Thymus (tissue), 11 donors: Measurements from ENCODE around the gene SLC17A9. TPM values are rescaled to one million over a fixed set of nuclear protein-coding genes. Genes with fewer than 3 reads are reported as not detected.

Source experiments
- DNase-seq, 9 donors: peaks; one replicate each; pipeline ENCODE4 v3.0.0-alpha.2; 2013; ENCODE audit warnings: low spot score in 9 of 9, low read depth in 6 of 9, missing footprints in 1 of 9
- H3K27ac ChIP-seq, 2 donors: one replicate each; pipeline ENCODE4 v1.5.1; 2013; ENCODE audit warnings: control low read depth in 1 of 2, low read depth in 1 of 2, low read length in 1 of 2, mild to moderate bottlenecking in 1 of 2, moderate library complexity in 1 of 2
- H3K27me3 ChIP-seq, 2 donors: one replicate each; pipeline ENCODE4 v1.5.1; 2013; ENCODE audit warnings: low read length in 1 of 2; ENCODE audit not compliant: control insufficient read depth in 2 of 2, insufficient read depth in 1 of 2
- H3K36me3 ChIP-seq, 2 donors: one replicate each; pipeline ENCODE4 v1.5.1; 2013; ENCODE audit warnings: low read length in 1 of 2, mild to moderate bottlenecking in 1 of 2, moderate library complexity in 1 of 2; ENCODE audit not compliant: control insufficient read depth in 2 of 2, insufficient read depth in 2 of 2
- H3K4me1 ChIP-seq, 2 donors: one replicate each; pipeline ENCODE4 v1.5.1; 2013; ENCODE audit warnings: low read length in 2 of 2; ENCODE audit not compliant: control insufficient read depth in 2 of 2, insufficient read depth in 2 of 2
- H3K4me3 ChIP-seq, 2 donors: one replicate each; pipeline ENCODE4 v1.5.1; 2013; ENCODE audit warnings: low read length in 2 of 2, control low read depth in 1 of 2, mild to moderate bottlenecking in 1 of 2
- H3K9me3 ChIP-seq, 2 donors: one replicate each; pipeline ENCODE4 v1.5.1; 2013; ENCODE audit warnings: low read length in 1 of 2, mild to moderate bottlenecking in 1 of 2; ENCODE audit not compliant: control insufficient read depth in 2 of 2, insufficient read depth in 1 of 2
- WGBS: extraction: QIAGEN DNeasy Blood & Tissue Kit; methylation state at CpG from one replicate; pipeline ENCODE4 v1.1.7; 2013; 5-methylcytosine and 5-hydroxymethylcytosine counted together
- polyA plus RNA-seq: library from polyadenylated mRNA; stranded (reverse); fragments of 200-250 nt; gene quantifications from one replicate; pipeline ENCODE4 v1.2.3, GENCODE V29; 2013
- total RNA-seq: library from RNA; stranded (reverse); fragments of 120-200 nt; gene quantifications from one replicate; pipeline ENCODE4 v1.2.4, GENCODE V29; 2013
- donor health status: healthy.

The SLC17A9 gene
- total and polyA plus RNA-seq, 2 donors: 1.2 to 10.0 TPM

DNA sequence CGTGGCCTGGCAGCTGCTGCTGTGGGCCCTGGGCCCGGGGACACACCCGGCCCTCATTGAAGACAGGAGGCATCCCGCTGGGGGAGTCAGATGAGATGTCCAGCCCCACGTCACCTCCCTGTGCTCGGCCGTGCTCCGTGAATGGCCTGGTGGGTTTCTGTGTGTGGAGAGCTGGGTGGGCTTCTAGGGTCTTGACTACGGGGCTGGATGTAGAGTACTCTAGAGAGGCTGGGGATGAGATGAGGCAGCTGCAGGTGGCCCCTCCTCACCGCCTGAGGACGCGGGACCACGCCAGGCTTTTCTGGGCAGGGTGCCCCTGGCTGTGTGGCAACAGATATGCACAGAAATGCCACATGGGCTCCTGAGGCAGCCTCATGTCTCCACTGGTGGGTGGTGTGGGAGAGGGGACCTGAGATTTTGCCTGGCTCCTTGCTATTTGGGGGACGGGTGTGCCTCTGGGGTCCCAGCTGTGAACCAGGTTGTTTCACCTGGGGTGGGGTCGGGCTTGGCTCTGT, 62.7 kb downstream of the SLC17A9 start:
- no peak for DNase-seq
- H3K27ac ChIP-seq: peak overlapping the region in 1 of 2 donors; percentile 37
- peaks cover 0 to 38% of the 10 kb centered on the region in 2 donors for H3K27me3 ChIP-seq
- peaks cover 4 to 9% of the 10 kb centered on the region in 2 donors for H3K36me3 ChIP-seq
- H3K4me1 ChIP-seq: peaks cover 14 to 52% of the 10 kb centered on the region in 2 donors
- H3K9me3 ChIP-seq: peaks cover 5 to 30% of the 10 kb centered on the region in 2 donors
- peak overlapping the region in 1 of 2 donors; percentile 16 for H3K4me3 ChIP-seq
- WGBS: 62% methylated on average over 15 of the region's 15 CpGs

DNA sequence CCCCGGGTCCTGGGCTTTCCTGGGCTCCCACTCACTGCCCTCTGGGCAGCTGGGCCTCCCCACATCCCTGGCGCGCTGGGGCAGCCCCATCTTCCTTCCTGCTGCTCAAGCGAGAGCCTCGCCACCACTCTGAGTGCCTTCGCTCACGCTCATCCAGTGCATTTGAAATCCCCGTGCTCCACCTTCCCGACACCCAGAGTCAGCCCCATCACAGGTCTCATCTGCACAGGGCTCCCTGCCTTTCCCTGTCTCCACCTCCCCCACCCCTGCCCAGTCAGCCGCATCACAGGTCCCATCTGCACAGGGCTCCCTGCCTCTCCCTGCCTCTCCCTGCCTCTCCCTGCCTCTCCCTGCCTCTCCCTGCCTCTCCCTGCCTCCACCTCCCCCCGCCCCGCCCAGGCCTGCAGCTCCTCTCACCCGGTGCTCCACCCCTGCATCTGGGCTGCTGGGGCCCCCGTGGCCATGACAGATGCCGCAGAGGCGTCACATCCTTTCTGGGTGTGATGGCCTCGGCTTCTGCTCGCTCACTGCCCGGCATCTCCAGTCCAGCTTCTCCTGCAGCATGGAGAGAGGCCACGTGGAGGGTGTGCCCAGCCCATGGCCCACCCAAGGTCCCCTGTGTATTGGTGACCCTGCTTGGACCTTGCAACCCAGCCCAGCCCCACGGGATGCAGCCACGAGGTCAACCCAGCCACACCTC, 63.3 kb downstream of the SLC17A9 start:
- Histone ChIP-seq H3K36me3 (peaks cover 4 to 9% of the 10 kb centered on the region in 2 donors), H3K27ac (no peak overlapping the region), H3K9me3 (peaks cover 5 to 24% of the 10 kb centered on the region in 2 donors), H3K27me3 (peaks cover 0 to 34% of the 10 kb centered on the region in 2 donors), H3K4me3 (no peak overlapping the region), H3K4me1 (peaks cover 14 to 48% of the 10 kb centered on the region in 2 donors)
- no peak for DNase-seq
- WGBS: 82% methylated on average over 21 of the region's 22 CpGs

GRCh38 chr20:63016514-63017075, 64.1 kb downstream of the SLC17A9 start:
- Histone ChIP-seq H3K4me1 (peaks cover 11 to 41% of the 10 kb centered on the region in 2 donors), H3K9me3 (peaks cover 3 to 20% of the 10 kb centered on the region in 2 donors), H3K4me3 (no peak overlapping the region), H3K27ac (no peak overlapping the region), H3K27me3 (peaks cover 0 to 32% of the 10 kb centered on the region in 2 donors), H3K36me3 (peaks cover 4 to 9% of the 10 kb centered on the region in 2 donors)
- DNase-seq: no peak
- WGBS: 96% methylated on average over 14 of the region's 14 CpGs

- H3K27me3 ChIP-seq: peaks cover 0 to 36% of the 10 kb centered on the region in 2 donors
- H3K27ac ChIP-seq: no peak overlapping the region
- peaks cover 3 to 20% of the 10 kb centered on the region in 2 donors for H3K9me3 ChIP-seq
- H3K4me3 ChIP-seq: no peak overlapping the region
- H3K36me3 ChIP-seq: peaks cover 4 to 10% of the 10 kb centered on the region in 2 donors
- H3K4me1 ChIP-seq: peaks cover 11 to 38% of the 10 kb centered on the region in 2 donors
- 88% methylated on average over 22 of the region's 22 CpGs for WGBS
- no peak for DNase-seq
These were observed 64.7 kb downstream of the SLC17A9 start for GRCh38 chr20:63017076-63017825.

DNA sequence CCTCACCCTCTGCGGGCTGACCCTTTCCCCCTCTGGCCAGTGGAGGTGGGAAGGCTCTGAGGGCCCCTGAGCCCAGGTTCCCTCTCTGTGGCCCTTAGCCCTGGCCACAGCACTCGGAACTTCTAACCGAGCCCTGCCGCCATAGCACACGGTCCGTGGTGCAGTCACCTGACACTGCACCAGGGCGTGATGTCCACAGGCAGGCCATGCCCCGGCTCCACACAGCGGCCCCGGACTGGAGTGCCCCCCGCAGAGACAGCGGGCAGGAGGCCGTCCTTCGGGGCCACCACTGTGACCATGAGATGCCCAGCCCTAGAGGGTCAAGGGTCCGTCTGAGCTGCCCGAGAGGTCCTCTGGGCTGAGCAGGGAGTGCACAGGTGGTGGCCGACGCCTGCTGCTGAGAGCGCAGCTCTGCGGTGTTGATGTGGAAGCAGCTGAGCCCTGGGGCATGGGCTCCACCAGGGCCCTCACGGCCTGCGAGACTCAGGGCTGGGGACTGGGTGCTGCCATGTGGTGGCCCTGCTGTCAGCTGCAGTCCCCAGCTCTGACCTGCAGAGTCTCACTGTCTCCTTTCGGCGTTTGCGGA, 65.4 kb downstream of the SLC17A9 start:
- no peak overlapping the region for H3K27ac ChIP-seq
- no peak for DNase-seq
- H3K27me3 ChIP-seq: peaks cover 0 to 37% of the 10 kb centered on the region in 2 donors
- 96% methylated on average over 25 of the region's 25 CpGs for WGBS
- no peak overlapping the region for H3K4me3 ChIP-seq
- peaks cover 11 to 37% of the 10 kb centered on the region in 2 donors for H3K4me1 ChIP-seq
- H3K9me3 ChIP-seq: peaks cover 0 to 16% of the 10 kb centered on the region in 2 donors
- peaks cover 0 to 12% of the 10 kb centered on the region in 2 donors for H3K36me3 ChIP-seq

Other genes with a start within 250 kb of the SLC17A9 start
- 0.09 TPM for gene NTSR1, start 243.9 kb upstream of the SLC17A9 start, total RNA-seq
- 0.14 TPM for gene NTSR1, start 243.9 kb upstream of the SLC17A9 start, polyA plus RNA-seq
- 10.8 TPM for gene MRGBP, start 156.2 kb upstream of the SLC17A9 start, total RNA-seq
- 14.4 TPM for gene MRGBP, start 156.2 kb upstream of the SLC17A9 start, polyA plus RNA-seq
- 35.9 TPM for gene OGFR, start 147.9 kb upstream of the SLC17A9 start, total RNA-seq
- 90.4 TPM for gene OGFR, start 147.9 kb upstream of the SLC17A9 start, polyA plus RNA-seq
- 4.1 TPM for gene COL9A3, start 135.7 kb upstream of the SLC17A9 start, total RNA-seq
- gene COL9A3, start 135.7 kb upstream of the SLC17A9 start, polyA plus RNA-seq: 7.0 TPM
- gene TCFL5, start 90.9 kb upstream of the SLC17A9 start, total RNA-seq: 13.0 TPM
- gene TCFL5, start 90.9 kb upstream of the SLC17A9 start, polyA plus RNA-seq: 10.9 TPM
- gene DIDO1, start 26.2 kb upstream of the SLC17A9 start, total RNA-seq: 33.4 TPM
- gene DIDO1, start 26.2 kb upstream of the SLC17A9 start, polyA plus RNA-seq: 33.2 TPM
- gene GID8, start 14.6 kb upstream of the SLC17A9 start, total RNA-seq: 25.7 TPM
- gene GID8, start 14.6 kb upstream of the SLC17A9 start, polyA plus RNA-seq: 24.0 TPM
- 0.42 TPM for gene BHLHE23, start 54.3 kb downstream of the SLC17A9 start, total RNA-seq
- 0.37 TPM for gene BHLHE23, start 54.3 kb downstream of the SLC17A9 start, polyA plus RNA-seq